NB4 (cell line): Measurements from ENCODE around the gene QRSL1.
A peak's percentile ranks its signal among the peaks of the same experiment; 100 is the strongest.
"Not testable (repeated sequence)": the region's sequence is repeated elsewhere in the genome, so short reads cannot be mapped to it uniquely, and the experiment has no call there.

Source experiments
- DNase-seq: peaks from one replicate; pipeline ENCODE4 v3.0.0; 2010; ENCODE audit warnings: low read depth
- H3K4me3 ChIP-seq: one replicate; pipeline ENCODE4 v1.5.1; 2011; ENCODE audit warnings: mild to moderate bottlenecking, low read depth, low read length, moderate library complexity
- CTCF ChIP-seq: IDR thresholded peaks from one replicate; pipeline ENCODE4 v1.5.1; 2012; ENCODE audit warnings: low read depth, low read length
- MAX ChIP-seq: IDR thresholded peaks from 2 replicates; pipeline ENCODE4 v1.6.1; 2011; ENCODE audit warnings: low read depth, low read length
- MYC ChIP-seq: IDR thresholded peaks from 2 replicates; pipeline ENCODE4 v1.6.1; 2011; ENCODE audit warnings: low read depth, low read length
- POLR2A ChIP-seq: IDR thresholded peaks from 2 replicates; pipeline ENCODE4 v1.6.1; 2011; ENCODE audit warnings: mild to moderate bottlenecking; ENCODE audit not compliant: insufficient read length; ENCODE audit errors: extremely low read depth

The QRSL1 gene

GRCh38 chr6:106619223-106619622, 10.2 kb upstream of the QRSL1 start:
- H3K4me3 ChIP-seq = no peak overlapping the region
- DNase-seq = peak; percentile 46
- TF ChIP-seq MYC (no peak), POLR2A (no peak), CTCF (no peak), MAX (no peak)

GRCh38 chr6:106620931-106621672, 8.3 kb upstream of the QRSL1 start:
- H3K4me3 ChIP-seq = no peak overlapping the region
- TF ChIP-seq MAX = no peak
- TF ChIP-seq POLR2A = no peak
- TF ChIP-seq CTCF = no peak
- no peak for TF ChIP-seq MYC
- no peak for DNase-seq

DNA sequence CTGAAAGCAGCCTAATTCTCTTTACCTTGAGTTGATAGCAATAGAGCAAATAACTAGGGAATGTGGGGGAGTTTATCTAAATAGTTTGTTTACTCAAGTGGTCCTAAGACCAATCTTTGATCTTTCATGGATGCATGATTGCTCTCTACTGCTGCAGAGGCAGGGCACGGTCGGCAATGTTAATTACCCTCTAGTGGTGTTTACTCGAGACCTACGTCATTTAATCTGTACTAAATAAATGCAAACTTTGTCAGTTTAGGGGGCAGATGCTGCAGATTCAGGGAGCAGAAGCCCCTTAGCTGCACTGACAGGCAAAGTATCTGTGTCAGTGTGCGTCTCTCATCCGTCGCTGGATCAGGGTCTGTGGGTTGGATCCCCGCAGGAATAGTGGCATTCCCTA, 7.0 kb upstream of the QRSL1 start:
- H3K4me3 ChIP-seq = no peak overlapping the region
- TF ChIP-seq CTCF = no peak
- no peak for TF ChIP-seq MAX
- no peak for TF ChIP-seq POLR2A
- no peak for TF ChIP-seq MYC
- no peak for DNase-seq

DNA sequence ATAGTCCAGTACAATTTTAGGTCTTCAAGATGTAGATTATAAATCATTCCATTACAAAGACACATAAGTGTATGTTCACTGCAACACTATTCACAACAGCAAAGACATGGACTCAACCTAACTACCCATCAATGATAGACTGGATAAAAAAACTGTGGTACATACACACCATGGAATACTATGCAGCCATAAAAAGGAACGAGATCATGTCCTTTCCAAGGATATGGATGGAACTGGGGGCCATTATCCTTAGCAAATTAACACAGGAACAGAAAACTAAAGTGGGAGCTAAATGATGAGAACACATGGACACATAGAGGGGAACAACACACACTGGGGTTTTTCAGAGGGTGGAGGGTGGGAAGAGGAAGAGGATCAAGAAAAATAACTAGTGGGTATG, 6.3 kb upstream of the QRSL1 start:
- DNase-seq = no peak
- TF ChIP-seq POLR2A (no peak), MAX (no peak), MYC (no peak), CTCF (no peak)
- no peak overlapping the region for H3K4me3 ChIP-seq

DNA sequence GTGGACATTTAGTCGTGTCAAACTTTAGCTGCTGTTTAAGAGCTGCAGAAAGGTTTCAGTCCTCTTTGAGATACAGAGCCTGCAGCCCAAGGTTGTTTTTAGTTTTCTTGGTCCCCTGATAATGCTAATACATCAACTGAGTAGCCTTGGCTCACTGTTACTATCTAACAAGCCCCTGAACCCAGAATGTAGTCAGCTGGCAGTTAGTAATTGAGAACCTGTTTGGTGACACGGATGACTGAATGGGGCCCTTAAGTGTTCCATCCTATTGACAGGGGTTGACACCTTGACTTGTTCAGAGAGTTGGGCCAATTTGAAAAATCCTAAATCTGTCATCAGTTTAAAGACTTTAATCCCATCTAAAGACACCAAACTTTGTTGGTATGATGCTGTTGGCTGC, 2.9 kb upstream of the QRSL1 start:
- no peak overlapping the region for H3K4me3 ChIP-seq
- no peak for DNase-seq
- TF ChIP-seq CTCF (no peak), MAX (no peak), MYC (no peak), POLR2A (no peak)

DNA sequence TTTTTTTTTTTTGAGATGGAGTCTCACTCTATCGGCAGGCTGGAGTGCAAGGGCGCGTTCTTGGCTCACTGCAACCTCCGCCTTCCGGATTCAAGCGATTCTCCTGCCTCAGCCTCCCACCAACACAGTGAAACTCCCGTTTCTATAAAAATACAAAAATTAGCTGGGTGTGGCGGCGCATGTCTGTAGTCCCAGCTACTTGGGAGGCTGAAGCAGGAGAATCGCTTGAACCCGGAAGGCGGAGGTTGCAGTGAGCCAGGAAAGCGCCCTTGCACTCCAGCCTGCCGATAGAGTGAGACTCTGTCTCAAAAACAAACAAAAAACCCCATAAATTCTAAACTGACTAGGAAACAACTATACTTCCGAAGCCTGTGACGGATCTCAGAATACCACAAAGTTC, 1.6 kb upstream of the QRSL1 start:
- peak overlapping the region; percentile 7 for H3K4me3 ChIP-seq
- DNase-seq = not testable (repeated sequence)
